GM19043 (cell line): ENCODE measurements around the gene GPANK1.

Source experiments
- ATAC-seq: cut with Tn5 transposase; IDR thresholded peaks from one replicate; pipeline ENCODE4 v1.9.1; 2021; ENCODE audit warnings: low read depth; ENCODE audit not compliant: unreplicated experiment

The GPANK1 gene

GRCh38 chr6:31643818-31644454, 20.9 kb downstream of the GPANK1 start:
- no peak for ATAC-seq

GRCh38 chr6:31642798-31643570, 21.8 kb downstream of the GPANK1 start:
- ATAC-seq = no peak

GRCh38 chr6:31641370-31641769, 23.4 kb downstream of the GPANK1 start:
- ATAC-seq = no peak

DNA sequence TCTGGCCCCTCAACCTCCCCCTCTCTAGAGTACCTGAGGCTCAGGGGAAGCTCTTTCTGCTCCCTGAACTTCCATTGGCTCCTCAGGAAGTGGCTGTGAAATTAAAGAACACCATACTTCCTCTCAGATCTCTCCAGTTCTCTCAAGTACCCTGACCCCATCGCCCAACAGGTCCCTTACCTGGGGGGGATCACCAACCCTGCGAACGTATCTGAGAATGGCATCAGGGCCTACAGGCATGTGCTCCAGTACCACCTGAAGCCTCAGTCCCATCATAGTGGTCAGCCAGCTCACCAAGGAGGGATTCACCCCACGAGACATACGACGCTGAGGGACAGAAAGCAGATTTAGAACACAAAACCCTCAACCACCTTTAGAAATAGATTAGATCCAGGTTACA, 24.2 kb downstream of the GPANK1 start:
- ATAC-seq = no peak

GRCh38 chr6:31639449-31639861, 25.3 kb downstream of the GPANK1 start:
- ATAC-seq = no peak

GRCh38 chr6:31639043-31639442, 25.8 kb downstream of the GPANK1 start:
- no peak for ATAC-seq

DNA sequence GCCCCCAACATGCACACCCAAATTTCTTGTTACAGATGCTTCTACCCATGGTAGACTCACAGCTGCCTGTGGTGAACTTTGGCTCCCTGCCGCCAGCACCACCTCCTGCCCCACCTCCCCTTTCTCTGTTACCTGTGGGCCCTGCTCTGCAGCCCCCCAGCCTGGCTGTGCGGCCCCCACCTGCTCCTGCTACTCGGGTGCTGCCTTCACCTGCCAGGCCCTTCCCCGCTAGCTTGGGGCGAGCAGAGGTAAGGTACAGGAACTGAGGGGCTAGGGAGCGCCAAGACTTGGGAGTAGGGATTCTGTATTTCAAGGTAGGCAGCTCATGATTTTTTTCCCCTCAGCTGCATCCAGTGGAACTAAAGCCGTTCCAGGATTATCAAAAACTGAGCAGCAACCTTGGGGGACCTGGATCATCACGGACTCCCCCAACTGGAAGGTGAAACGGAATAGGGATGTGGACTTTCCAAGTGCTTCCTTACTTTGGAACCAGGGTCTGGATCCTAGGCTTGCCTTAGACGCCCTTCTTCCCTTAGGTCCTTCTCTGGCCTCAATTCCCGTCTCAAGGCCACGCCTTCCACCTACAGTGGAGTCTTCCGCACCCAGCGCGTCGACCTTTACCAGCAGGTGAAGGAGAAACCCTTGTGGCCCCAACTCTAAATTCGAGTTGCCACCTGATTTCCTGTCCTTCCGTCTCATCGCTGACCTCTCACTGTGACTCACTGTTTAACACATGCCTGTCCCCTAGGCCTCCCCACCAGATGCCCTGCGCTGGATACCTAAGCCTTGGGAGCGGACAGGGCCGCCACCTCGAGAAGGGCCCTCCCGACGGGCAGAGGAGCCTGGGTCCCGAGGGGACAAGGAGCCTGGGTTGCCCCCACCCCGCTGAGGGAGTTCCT, 27.9 kb downstream of the GPANK1 start:
- ATAC-seq = no peak

DNA sequence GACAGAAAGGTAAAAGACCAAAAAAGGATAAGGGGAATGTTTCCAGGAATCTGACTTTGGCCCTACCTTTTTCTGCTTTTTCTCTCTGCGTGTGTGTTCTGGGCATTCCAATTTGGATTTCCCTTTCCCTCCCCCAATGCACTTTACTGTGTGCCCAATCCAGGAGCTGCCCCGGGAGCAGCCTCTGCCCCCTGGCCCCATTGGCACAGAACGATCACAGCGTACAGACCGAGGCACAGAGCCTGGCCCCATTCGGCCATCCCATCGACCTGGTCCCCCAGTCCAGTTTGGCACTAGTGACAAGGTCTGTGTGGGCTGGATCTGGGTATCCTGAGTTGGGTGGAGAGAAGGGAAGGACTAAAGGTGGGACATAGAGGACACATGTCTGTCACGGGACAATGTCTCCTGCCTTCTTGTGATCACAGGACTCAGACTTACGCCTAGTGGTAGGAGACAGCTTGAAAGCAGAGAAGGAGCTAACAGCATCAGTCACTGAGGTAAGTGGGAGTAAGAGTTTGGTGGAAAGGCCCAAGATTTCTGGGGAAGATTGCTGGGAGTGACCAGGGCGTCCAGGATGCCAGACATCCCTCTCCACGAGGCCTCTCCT, 29.7 kb downstream of the GPANK1 start:
- ATAC-seq = no peak

DNA sequence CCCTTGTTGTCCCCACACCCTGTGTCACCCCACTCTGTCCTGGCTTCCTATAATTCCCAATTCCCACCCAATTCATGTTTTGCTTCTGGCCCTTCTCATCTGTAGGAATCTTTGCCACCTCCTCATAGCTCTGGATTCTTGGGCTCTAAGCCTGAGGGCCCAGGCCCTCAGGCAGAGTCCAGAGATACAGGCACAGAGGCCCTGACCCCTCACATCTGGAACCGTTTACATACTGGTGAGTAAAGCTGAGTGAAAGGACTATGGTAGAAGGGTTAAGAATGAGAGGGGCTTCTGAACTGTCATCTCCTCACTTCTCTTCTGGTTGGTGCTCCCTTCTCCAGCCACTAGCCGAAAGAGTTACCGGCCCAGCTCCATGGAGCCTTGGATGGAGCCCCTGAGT, 30.7 kb downstream of the GPANK1 start:
- ATAC-seq = no peak

GRCh38 chr6:31633447-31633846, 31.4 kb downstream of the GPANK1 start:
- no peak for ATAC-seq

- no peak for ATAC-seq
Measured at GRCh38 chr6:31632279-31632946, 32.4 kb downstream of the GPANK1 start.

DNA sequence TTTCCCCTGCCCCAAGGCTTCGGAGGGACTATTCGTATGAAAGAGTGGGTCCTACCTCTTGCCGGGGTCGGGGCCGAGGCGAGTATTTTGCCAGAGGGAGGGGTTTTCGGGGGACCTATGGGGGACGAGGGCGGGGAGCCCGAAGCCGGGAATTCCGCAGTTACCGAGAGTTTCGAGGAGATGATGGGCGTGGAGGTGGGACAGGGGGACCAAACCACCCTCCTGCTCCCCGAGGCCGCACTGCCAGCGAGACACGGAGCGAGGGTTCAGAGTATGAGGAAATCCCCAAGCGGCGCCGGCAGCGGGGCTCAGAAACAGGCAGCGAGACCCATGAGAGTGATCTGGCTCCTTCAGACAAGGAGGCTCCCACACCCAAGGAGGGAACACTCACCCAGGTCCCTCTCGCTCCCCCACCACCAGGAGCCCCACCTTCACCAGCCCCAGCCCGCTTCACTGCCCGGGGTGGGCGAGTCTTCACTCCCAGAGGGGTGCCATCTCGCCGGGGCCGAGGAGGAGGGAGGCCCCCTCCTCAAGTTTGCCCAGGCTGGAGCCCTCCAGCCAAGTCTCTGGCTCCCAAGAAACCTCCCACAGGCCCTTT, 33.0 kb downstream of the GPANK1 start:
- ATAC-seq = no peak

GRCh38 chr6:31631209-31631608, 33.6 kb downstream of the GPANK1 start:
- no peak for ATAC-seq

DNA sequence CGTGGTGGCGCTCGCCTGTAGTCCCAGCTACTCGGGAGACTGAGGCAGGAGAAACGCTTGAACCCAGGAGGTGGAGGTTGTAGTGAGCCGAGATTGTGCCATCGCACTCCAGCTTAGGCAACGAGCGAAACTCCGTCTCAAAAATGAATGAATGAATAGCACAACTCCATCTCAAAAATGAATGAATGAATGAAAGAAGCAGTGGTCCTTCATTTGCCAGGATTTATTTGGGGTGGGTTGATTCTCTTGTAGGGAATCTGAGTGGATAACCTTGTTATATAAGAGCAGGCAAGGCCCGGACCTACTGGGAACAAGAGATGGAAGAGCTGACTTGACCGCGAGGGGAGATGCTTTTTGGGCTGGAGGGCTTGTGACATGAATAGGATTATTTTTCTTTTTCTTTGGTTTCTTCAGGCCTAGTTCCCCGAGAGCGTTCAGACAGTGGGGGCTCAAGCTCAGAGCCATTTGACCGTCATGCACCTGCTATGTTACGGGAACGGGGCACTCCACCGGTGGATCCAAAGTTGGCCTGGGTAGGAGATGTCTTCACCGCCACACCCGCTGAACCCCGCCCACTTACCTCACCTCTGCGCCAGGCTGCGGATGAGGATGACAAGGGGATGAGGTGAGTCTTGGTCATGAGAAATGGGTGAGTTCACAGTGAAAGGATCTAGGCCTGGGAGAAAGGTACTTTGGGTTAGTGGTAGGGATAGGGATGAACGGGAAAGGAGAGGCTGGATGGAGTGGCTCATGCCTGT, 34.4 kb downstream of the GPANK1 start:
- no peak for ATAC-seq

DNA sequence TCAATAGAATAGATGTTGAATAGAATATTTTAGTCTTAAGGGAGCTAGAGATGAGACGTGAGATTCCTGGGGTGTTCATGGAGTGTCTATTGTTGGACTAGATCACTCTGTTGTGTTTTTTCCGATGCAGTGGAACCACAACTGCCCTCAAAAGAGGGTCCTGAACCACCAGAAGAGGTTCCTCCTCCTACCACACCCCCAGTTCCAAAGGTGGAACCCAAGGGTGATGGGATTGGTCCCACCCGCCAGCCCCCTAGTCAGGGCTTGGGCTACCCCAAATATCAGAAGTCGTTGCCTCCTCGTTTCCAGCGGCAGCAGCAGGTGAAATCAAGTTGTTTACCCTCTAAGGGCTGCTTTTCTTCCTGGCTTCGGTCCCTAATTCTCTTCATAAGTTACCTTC, 35.8 kb downstream of the GPANK1 start:
- ATAC-seq = no peak

DNA sequence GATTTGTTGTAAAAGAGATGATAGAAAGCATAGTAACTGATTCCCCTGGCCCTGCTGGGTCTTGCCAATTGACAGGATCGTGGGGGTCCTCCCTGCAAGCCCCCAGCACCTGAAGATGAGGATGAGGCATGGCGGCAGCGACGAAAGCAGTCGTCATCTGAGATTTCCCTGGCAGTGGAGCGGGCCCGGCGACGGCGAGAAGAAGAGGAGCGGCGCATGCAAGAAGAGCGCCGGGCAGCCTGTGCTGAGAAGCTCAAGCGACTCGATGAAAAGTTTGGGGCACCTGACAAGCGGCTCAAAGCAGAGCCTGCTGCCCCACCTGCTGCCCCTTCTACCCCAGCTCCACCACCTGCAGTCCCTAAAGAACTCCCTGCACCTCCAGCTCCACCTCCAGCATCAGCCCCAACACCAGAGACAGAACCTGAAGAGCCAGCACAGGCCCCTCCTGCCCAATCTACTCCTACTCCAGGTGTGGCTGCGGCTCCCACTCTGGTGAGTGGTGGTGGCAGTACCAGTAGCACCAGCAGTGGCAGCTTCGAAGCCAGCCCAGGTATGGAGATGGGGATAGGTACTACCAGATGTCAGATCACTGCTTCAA, 37.0 kb downstream of the GPANK1 start:
- ATAC-seq = no peak

DNA sequence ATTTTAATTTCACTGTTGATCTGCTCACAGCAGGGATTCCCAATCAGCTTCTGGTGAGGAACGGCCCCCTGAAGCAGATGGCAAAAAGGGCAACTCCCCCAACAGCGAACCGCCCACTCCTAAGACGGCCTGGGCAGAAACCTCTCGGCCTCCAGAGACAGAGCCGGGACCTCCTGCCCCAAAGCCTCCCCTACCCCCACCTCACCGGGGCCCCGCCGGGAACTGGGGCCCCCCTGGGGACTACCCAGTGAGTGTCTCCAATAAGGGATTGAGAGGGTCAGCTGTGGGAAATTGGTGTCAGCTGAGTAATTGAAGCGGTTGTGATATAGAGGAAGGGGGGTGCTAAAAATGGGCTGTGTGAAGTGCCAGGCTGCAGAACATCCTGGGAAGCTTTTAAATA, 37.8 kb downstream of the GPANK1 start:
- ATAC-seq = no peak

DNA sequence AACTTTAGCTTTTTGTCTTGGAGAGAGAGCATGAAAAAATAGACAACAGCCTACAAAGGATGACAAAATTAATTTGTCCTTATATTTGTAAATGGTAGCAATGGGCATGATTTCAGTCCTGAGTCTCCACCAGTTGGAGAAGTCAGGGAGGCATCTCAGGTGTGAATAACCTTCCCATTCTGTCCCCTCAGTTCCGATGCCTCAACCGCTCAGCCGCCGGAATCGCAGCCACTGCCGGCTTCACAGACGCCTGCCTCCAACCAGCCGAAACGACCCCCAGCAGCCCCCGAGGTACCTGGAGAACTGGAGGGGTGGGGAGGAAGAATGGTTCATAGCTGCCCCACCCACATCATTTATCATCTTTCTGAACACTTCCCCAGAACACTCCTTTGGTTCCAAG, 40.7 kb downstream of the GPANK1 start:
- no peak for ATAC-seq

GRCh38 chr6:31622684-31623091, 42.1 kb downstream of the GPANK1 start:
- no peak for ATAC-seq
